Measurements from ENCODE around the gene TIMM23. TPM values are rescaled to one million over a fixed set of nuclear protein-coding genes. Genes with fewer than 3 reads are reported as not detected.
"Not testable (repeated sequence)": the region's sequence is repeated elsewhere in the genome, so short reads cannot be mapped to it uniquely, and the experiment has no call there.

TIMM23 gene
- total and polyA plus RNA-seq, 4 donors, result 41.8 to 66.8 (median 42.7) TPM

GRCh38 chr10:46001187-46001756, 29.0 kb downstream of the TIMM23 start:
- no peak overlapping the region for H3K9ac ChIP-seq (ENCODE audit: low read depth in 1 of 2, low read length in 2 of 2)
- H3K36me3 ChIP-seq (ENCODE audit: control insufficient read depth in 4 of 4, insufficient read depth in 3 of 4, low read depth in 1 of 4, low read length in 3 of 4), result peaks cover 4 to 29% (median 22%) of the 10 kb centered on the region in 4 donors
- H3K27ac ChIP-seq (ENCODE audit: low read depth in 1 of 2, low read length in 2 of 2), result no peak overlapping the region
- no peaks in the 10 kb centered on the region for H3K27me3 ChIP-seq (ENCODE audit: control insufficient read depth in 4 of 4, insufficient read depth in 4 of 4, low read length in 3 of 4)
- WGBS, result 66% methylated on average over 5 of the region's 5 CpGs
- DNase-seq (ENCODE audit: low spot score), result peak; percentile 72
- H3K9me3 ChIP-seq (ENCODE audit: control insufficient read depth in 4 of 4, low read length in 3 of 4), result no peaks in the 10 kb centered on the region
- TF ChIP-seq FOXA1 (IDR thresholded peaks at IDR 0.05), result no peak
- no peak for TF ChIP-seq EGR1 (IDR thresholded peaks at IDR 0.05; ENCODE audit: low read depth in 2 of 2)
- no peak for TF ChIP-seq SP1 (IDR thresholded peaks at IDR 0.05)
- TF ChIP-seq GABPA (IDR thresholded peaks at IDR 0.05 in 1 of 2, conservative IDR thresholded peaks at IDR 0.05 in 1 of 2), result no peak
- TF ChIP-seq MAX (IDR thresholded peaks at IDR 0.05), result no peak
- no peak for TF ChIP-seq NR2F2 (IDR thresholded peaks at IDR 0.05)
- H3K4me1 ChIP-seq (ENCODE audit: control insufficient read depth in 4 of 4, insufficient read depth in 4 of 4, low read length in 3 of 4), result peaks cover 5 to 23% (median 14%) of the 10 kb centered on the region in 4 donors
- H3K4me3 ChIP-seq (ENCODE audit: low read depth in 1 of 3, low read length in 3 of 3), result no peak overlapping the region

- TF ChIP-seq YY1 (IDR thresholded peaks at IDR 0.05) (peak; percentile 52), FOXA1 (IDR thresholded peaks at IDR 0.05) (peak; percentile 70), RXRA (IDR thresholded peaks at IDR 0.05) (peak; percentile 18 to 51), HNF4A (conservative IDR thresholded peaks at IDR 0.05) (peak; percentile 84 to 90), FOXA2 (IDR thresholded peaks at IDR 0.05) (peak; percentile 81), HNF4G (IDR thresholded peaks at IDR 0.05) (peak; percentile 58), SP1 (IDR thresholded peaks at IDR 0.05) (peak; percentile 64)
- H3K27me3 ChIP-seq (ENCODE audit: control insufficient read depth in 4 of 4, insufficient read depth in 4 of 4, low read length in 3 of 4); DNase-seq (ENCODE audit: low spot score); H3K27ac ChIP-seq (ENCODE audit: low read depth in 1 of 2, low read length in 2 of 2); H3K9ac ChIP-seq (ENCODE audit: low read depth in 1 of 2, low read length in 2 of 2); H3K9me3 ChIP-seq (ENCODE audit: control insufficient read depth in 4 of 4, low read length in 3 of 4); H3K4me3 ChIP-seq (ENCODE audit: low read depth in 1 of 3, low read length in 3 of 3): not testable (repeated sequence)
- WGBS, result 66% methylated on average over 7 of the region's 7 CpGs
- Histone ChIP-seq H3K36me3 (ENCODE audit: control insufficient read depth in 4 of 4, insufficient read depth in 3 of 4, low read depth in 1 of 4, low read length in 3 of 4) (peaks cover 6 to 32% (median 30%) of the 10 kb centered on the region in 4 donors), H3K4me1 (ENCODE audit: control insufficient read depth in 4 of 4, insufficient read depth in 4 of 4, low read length in 3 of 4) (peaks cover 5 to 22% (median 14%) of the 10 kb centered on the region in 4 donors)
These were observed 29.9 kb downstream of the TIMM23 start for GRCh38 chr10:46002189-46002687.

DNA sequence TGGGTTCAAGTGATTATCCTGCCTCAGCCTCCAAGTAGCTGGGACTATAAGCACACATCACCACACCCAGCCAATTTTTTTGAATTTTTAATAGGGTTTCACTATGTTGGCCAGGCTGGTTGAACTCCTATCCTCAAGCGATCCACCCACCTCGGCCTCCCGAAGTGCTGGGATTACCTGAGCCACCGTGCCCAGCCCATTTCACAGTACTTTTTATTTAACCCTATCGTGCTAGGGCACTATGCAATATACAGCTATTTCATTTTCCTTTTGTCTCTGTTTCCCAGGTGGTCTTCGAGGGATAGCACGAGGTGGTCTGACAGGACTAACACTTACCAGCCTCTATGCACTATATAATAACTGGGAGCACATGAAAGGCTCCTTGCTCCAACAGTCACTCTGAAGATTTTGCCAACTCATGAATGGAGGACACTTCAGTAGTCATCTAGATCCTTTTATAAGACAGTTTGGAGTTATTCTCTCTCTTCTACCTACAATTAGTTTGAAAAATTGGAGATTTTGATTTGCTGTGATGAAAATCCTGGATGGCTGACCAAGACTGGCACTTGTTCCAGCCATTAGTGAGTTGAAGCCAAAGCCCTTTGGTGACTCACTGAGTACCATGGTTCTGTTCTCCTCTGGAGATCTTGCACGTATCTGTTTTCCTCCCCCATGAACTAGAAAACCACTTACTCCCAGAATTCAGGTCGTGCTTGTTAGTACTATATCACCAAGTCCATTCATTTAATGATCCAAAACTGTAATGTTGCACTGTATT, 30.8 kb downstream of the TIMM23 start:
- no peak overlapping the region for H3K4me3 ChIP-seq (ENCODE audit: low read depth in 1 of 3, low read length in 3 of 3)
- TF ChIP-seq EGR1 (IDR thresholded peaks at IDR 0.05; ENCODE audit: low read depth in 2 of 2) (no peak), REST (IDR thresholded peaks at IDR 0.05) (no peak), FOXA1 (IDR thresholded peaks at IDR 0.05) (no peak), CTCF (IDR thresholded peaks at IDR 0.05; ENCODE audit: low read depth, low read length, missing input control) (no peak), RXRA (IDR thresholded peaks at IDR 0.05) (no peak)
- peak overlapping the region; percentile 3 to 40 for H3K27ac ChIP-seq (ENCODE audit: low read depth in 1 of 2, low read length in 2 of 2)
- WGBS, result 66% methylated on average over 9 of the region's 9 CpGs
- H3K4me1 ChIP-seq (ENCODE audit: control insufficient read depth in 4 of 4, insufficient read depth in 4 of 4, low read length in 3 of 4), result peaks cover 5 to 17% (median 11%) of the 10 kb centered on the region in 4 donors
- peaks cover 7 to 39% (median 36%) of the 10 kb centered on the region in 4 donors for H3K36me3 ChIP-seq (ENCODE audit: control insufficient read depth in 4 of 4, insufficient read depth in 3 of 4, low read depth in 1 of 4, low read length in 3 of 4)
- no peak for DNase-seq (ENCODE audit: low spot score)
- no peaks in the 10 kb centered on the region for H3K9me3 ChIP-seq (ENCODE audit: control insufficient read depth in 4 of 4, low read length in 3 of 4)
- H3K9ac ChIP-seq (ENCODE audit: low read depth in 1 of 2, low read length in 2 of 2), result no peak overlapping the region
- H3K27me3 ChIP-seq (ENCODE audit: control insufficient read depth in 4 of 4, insufficient read depth in 4 of 4, low read length in 3 of 4), result no peaks in the 10 kb centered on the region
